Glutamatergic neuron (in vitro differentiated cells): ENCODE data around the gene ENDOV. TPM values are rescaled to one million over a fixed set of nuclear protein-coding genes. Genes with fewer than 3 reads are reported as not detected.

Experiments used
- DNase-seq: peaks from one replicate; pipeline ENCODE4 v3.0.0; 2022
- H3K27ac Mint-ChIP-seq: one replicate; pipeline ENCODE4 v1.8.0; 2020; ENCODE audit warnings: mild to moderate bottlenecking, mixed read lengths, inconsistent platforms; ENCODE audit not compliant: unreplicated experiment
- H3K27me3 Mint-ChIP-seq: one replicate; pipeline ENCODE4 v1.8.0; 2020; ENCODE audit warnings: mild to moderate bottlenecking, moderate library complexity, mixed read lengths, inconsistent platforms; ENCODE audit not compliant: unreplicated experiment
- H3K36me3 Mint-ChIP-seq: one replicate; pipeline ENCODE4 v1.8.0; 2020; ENCODE audit warnings: mild to moderate bottlenecking, mixed read lengths, inconsistent platforms; ENCODE audit not compliant: unreplicated experiment
- H3K4me1 Mint-ChIP-seq: one replicate; pipeline ENCODE4 v1.8.0; 2020; ENCODE audit warnings: mild to moderate bottlenecking, low read depth, mixed read lengths, inconsistent platforms; ENCODE audit not compliant: unreplicated experiment
- H3K4me3 Mint-ChIP-seq: one replicate; pipeline ENCODE4 v1.8.0; 2020; ENCODE audit warnings: mild to moderate bottlenecking, mixed read lengths, inconsistent platforms; ENCODE audit not compliant: unreplicated experiment
- H3K9me3 Mint-ChIP-seq: one replicate; pipeline ENCODE4 v1.8.0; 2020; ENCODE audit warnings: mild to moderate bottlenecking, moderate library complexity, mixed read lengths, inconsistent platforms; ENCODE audit not compliant: unreplicated experiment
- CTCF ChIP-seq: fragments of 200-600 bp; sonication (generic); IDR thresholded peaks from one replicate; pipeline ENCODE4 v1.5.0; 2021; ENCODE audit not compliant: partially characterized antibody, unreplicated experiment
- total RNA-seq: library from RNA; stranded (reverse); fragmentation: NEBNext Ultra II Directional; extraction: Animal tissue kit (Norgen Biotek cat#: 25700); gene quantifications from one replicate; pipeline ENCODE4 v1.2.1, GENCODE V29; 2021; ENCODE audit not compliant: unreplicated experiment

Gene ENDOV
- total RNA-seq, 1 donor from 2014 or later = 42.1 TPM

GRCh38 chr17:80449194-80449929, 34.4 kb downstream of the ENDOV start:
- no peak for DNase-seq
- Mint-ChIP-seq H3K27me3 (peaks cover 12% of the 10 kb centered on the region), H3K27ac (no peak overlapping the region), H3K4me3 (no peak overlapping the region), H3K9me3 (peaks cover 18% of the 10 kb centered on the region), H3K36me3 (no peaks in the 10 kb centered on the region), H3K4me1 (peaks cover 25% of the 10 kb centered on the region)
- no peak for TF ChIP-seq CTCF

GRCh38 chr17:80449930-80450576, 35.1 kb downstream of the ENDOV start:
- Mint-ChIP-seq H3K4me3 (no peak overlapping the region), H3K27ac (no peak overlapping the region), H3K27me3 (peaks cover 12% of the 10 kb centered on the region), H3K9me3 (peaks cover 18% of the 10 kb centered on the region), H3K4me1 (peaks cover 25% of the 10 kb centered on the region), H3K36me3 (no peaks in the 10 kb centered on the region)
- DNase-seq = no peak
- no peak for TF ChIP-seq CTCF

GRCh38 chr17:80451104-80451775, 36.3 kb downstream of the ENDOV start:
- Mint-ChIP-seq H3K4me1 (peaks cover 28% of the 10 kb centered on the region), H3K36me3 (no peaks in the 10 kb centered on the region), H3K4me3 (no peak overlapping the region), H3K9me3 (peaks cover 20% of the 10 kb centered on the region), H3K27me3 (peaks cover 12% of the 10 kb centered on the region), H3K27ac (no peak overlapping the region)
- DNase-seq = no peak
- no peak for TF ChIP-seq CTCF

GRCh38 chr17:80452173-80452915, 37.4 kb downstream of the ENDOV start:
- Mint-ChIP-seq H3K27me3 (peaks cover 9% of the 10 kb centered on the region), H3K9me3 (peaks cover 17% of the 10 kb centered on the region), H3K4me3 (peak overlapping the region; percentile 95), H3K27ac (peak overlapping the region; percentile 97), H3K36me3 (no peaks in the 10 kb centered on the region), H3K4me1 (peaks cover 37% of the 10 kb centered on the region)
- DNase-seq = no peak
- TF ChIP-seq CTCF = no peak
